Inferior parietal cortex (tissue), 1 donor: ENCODE data around the gene MRNIP.

Experiments
- DNase-seq: peaks from one replicate; pipeline ENCODE4 v3.0.0-alpha.2; 2016; ENCODE audit errors: extremely low spot score

MRNIP gene

DNA sequence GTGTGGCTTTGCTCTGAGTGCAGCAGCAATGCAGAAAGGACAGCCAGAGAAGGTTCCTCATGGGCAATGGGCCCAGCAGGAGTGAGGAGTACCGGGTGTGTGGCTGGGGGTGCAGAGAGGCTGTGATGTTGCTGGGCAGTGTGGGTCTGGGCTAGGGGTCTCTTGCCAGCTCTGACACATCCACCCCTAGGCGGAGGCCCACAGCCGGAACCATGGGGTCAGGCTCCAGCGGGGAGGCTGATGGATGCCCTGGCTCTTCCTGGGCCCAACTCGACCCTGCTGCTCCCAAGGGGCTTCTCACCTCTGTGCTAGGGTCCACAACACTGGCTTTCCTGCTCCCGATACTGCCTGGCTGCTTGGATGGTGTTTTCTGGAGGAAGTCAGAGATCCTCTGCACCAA, 29.2 kb upstream of the MRNIP start:
- no peak for DNase-seq

GRCh38 chr5:179887095-179887494, 28.5 kb upstream of the MRNIP start:
- DNase-seq, result no peak

GRCh38 chr5:179886190-179886911, 27.7 kb upstream of the MRNIP start:
- no peak for DNase-seq

- no peak for DNase-seq
These were observed 27.0 kb upstream of the MRNIP start for GRCh38 chr5:179885491-179886090.

GRCh38 chr5:179883163-179883562, 24.5 kb upstream of the MRNIP start:
- DNase-seq, result no peak

DNA sequence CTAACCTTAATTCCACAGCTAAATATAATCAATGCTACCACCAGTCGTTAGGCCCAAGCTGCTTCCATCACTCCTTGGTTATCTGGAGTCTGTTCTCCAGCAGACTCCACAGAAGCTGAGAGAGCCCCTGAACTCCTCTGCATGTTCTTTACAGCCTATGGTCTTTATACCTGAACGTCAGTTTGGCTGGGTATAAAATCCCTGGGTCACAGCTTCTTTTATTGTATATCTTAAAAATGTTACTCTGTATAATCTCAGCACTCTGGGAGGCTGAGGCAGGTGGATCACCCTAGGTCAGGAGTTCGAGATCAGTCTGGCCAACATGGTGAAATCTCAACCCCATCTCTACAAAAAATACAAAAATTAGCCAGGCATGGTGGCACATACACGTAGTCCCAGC, 23.7 kb upstream of the MRNIP start:
- no peak for DNase-seq

DNA sequence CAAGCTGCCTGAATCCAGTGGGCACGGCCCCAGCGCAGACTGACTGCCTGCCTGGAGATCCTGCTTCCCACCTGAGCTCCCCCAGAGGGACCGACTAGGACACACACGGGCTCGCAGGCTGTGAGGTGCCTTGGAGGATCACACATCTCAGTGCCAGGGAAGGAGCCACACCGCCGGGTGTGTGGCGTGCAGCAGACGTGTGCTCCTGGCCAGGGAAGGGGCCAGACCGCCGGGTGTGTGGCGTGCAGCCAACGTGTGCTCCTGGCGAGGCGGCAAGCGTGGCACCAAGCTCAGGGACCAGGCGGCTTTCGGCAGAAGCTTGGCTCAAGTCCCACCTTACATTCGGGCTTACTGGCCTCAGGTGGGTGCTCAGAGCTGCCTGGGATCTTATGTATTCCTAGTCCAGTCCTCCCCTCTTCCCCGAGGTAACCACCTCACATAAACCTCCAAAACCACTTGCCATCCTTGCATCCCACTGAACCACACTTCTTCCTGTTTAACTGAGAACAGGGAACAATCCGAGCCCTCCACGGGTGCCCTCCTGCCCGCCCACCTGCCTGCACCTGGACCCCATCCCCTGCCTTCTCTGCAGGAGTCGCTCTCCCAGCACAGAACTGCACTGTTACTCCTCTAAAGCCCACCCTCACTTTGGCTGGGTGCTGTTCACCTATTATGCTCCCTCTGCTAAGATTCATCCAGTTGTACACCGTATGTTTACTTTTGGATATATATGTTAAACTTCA, 22.4 kb upstream of the MRNIP start:
- no peak for DNase-seq

- DNase-seq, result no peak
These were observed 21.5 kb upstream of the MRNIP start for GRCh38 chr5:179880066-179880650.

DNA sequence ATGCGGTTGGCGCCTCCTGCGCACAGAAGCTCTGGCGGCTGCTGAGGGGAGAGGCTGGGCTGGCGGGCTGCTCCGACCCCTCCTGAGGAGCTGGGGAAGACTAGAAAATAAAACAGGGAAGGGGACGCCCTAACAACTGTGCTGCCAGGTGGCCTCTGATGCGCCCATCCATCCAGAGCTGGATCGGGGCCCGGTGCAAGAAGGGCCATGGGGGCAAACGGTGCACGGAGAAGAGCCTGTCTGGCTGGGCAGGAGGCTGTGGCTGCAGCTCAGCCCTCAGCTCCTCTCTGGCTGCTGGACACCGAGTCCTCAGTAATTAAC, 21.0 kb upstream of the MRNIP start:
- DNase-seq, result no peak

- no peak for DNase-seq
These were observed 20.5 kb upstream of the MRNIP start for GRCh38 chr5:179879003-179879689.

- DNase-seq, result no peak
These were observed 19.8 kb upstream of the MRNIP start for GRCh38 chr5:179878222-179879002.

GRCh38 chr5:179876610-179876952, 18.0 kb upstream of the MRNIP start:
- no peak for DNase-seq

DNA sequence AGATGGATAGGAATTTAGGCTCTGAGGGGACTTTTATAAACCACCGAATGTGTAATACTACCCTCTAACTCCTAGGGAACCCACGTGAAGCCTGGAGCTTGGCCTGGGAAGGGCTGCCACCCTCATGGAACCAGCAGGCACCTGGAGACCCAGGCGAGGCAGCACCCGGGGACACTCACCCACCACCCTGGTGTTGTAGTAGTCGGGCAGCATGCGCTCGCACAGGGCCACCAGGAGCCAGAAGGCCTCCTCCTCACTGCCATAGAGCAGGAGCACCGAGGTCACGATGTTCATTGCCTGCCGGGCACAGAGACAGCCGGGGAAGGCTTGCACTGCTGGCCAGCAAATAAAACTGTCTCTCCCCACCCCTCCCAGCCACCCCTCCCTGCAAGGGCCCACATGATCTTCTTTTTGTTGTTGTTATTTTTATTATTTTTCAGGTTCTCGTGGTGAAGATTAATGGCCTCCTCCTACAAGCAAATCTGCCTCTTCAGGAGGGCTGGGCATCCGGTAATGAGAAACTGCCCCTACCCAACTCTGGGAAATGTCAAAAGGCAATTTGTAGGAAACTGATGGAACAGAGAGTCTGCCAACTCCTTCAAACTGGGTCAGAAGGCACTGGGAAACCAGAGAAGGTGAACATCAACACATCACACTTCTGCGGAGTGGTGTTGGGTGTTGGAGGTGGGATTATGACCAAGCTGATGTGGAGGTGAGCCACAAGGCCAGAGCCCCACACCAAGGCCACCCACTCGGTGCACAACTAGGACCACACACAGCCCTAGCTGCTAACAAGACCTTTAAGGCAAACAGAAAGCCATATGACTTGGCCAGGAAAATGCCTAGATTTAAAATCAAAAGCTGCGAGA, 17.4 kb upstream of the MRNIP start:
- DNase-seq, result no peak

GRCh38 chr5:179874536-179875292, 16.1 kb upstream of the MRNIP start:
- no peak for DNase-seq

- DNase-seq, result no peak
These were observed 15.5 kb upstream of the MRNIP start for GRCh38 chr5:179874136-179874535.

DNA sequence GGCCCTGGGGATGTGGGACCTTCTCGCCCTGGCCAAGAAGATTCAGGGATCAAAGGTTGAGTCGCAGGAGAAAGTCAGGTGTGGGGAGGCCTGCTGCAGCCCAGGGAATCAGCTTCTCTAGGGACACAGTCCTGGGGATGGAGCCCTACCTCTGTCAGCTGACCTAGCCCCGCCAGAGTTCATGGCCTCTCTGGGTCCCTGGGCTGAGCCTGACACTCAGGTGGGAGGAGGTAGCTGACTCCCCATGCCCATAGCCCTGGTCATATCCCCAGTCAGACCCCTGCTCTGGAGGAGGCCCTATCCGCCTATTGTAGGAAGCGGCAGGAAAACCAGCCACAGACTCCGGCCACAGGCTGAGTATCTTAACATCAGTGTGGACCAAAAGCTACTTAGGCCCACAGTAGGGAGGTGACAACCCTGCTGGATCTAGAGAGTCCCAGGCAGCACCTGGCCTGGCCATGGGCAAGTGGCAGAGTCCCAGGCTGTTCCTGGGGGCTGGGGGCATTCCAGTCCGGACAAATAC, 15.0 kb upstream of the MRNIP start:
- no peak for DNase-seq

GRCh38 chr5:179872828-179873575, 14.4 kb upstream of the MRNIP start:
- DNase-seq, result no peak

DNA sequence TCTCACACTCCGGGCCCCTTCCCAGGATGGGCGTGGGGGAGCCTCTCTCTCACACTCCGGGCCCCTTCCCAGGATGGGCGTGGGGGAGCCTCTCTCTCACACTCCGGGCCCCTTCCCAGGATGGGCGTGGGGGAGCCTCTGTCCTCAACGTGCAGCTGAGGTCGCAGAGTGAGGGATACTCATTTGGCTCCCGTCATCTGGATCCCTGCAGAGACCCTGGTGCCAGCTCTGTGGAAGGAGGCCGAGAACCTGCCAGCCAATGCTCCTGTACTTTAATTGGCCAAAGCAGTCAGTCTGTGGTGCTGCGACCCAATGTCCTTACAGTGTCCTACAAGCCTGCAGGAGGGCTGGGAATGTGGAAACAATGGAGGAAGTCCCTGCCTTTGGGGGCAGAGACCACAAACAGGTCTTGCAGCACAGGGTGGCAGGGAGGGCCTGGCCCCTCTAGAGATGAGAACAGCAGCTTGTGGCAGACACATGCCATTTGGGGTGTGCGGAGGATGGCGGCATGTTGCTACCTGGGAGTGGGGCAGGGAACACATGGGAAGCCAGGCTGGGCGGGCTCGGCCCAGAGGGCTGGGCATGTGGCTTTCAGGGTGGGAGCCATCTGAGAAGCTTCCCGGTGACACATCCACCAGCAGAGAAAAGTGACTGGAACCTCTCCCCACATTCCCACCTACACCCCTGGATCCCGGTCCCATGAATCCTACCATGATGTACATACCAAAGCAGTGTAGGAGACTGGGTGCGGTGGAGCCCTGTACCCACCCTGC, 13.6 kb upstream of the MRNIP start:
- no peak for DNase-seq
